Fibroblast of villous mesenchyme (primary cell): ENCODE measurements around the gene KHDRBS1. TPM values are rescaled to one million over a fixed set of nuclear protein-coding genes. Genes with fewer than 3 reads are reported as not detected.
A peak's percentile ranks its signal among the peaks of the same experiment; 100 is the strongest.
"Not testable (repeated sequence)": the region's sequence is repeated elsewhere in the genome, so short reads cannot be mapped to it uniquely, and the experiment has no call there.

ENCODE experiments used
- DNase-seq: peaks from one replicate; pipeline ENCODE4 v3.0.0-alpha.2; 2010; ENCODE audit warnings: low read depth
- H3K4me3 ChIP-seq: 2 replicates; pipeline ENCODE4 v1.5.1; 2011; ENCODE audit warnings: low read depth, mild to moderate bottlenecking, low read length
- CTCF ChIP-seq: IDR thresholded peaks from 2 replicates; pipeline ENCODE4 v1.5.1; 2012; ENCODE audit warnings: low read depth, mild to moderate bottlenecking, low read length; ENCODE audit not compliant: insufficient read depth
- total RNA-seq: library from RNA; depleted of rRNA; stranded (reverse); fragments of >200 nt; gene quantifications from 2 replicates; pipeline ENCODE4 v1.2.3, GENCODE V29; 2012

The KHDRBS1 gene
- total RNA-seq, 1 donor, result 51.0 TPM

GRCh38 chr1:32060914-32061313, 47.2 kb downstream of the KHDRBS1 start:
- H3K4me3 ChIP-seq, result no peak overlapping the region
- DNase-seq, result no peak
- no peak for TF ChIP-seq CTCF

DNA sequence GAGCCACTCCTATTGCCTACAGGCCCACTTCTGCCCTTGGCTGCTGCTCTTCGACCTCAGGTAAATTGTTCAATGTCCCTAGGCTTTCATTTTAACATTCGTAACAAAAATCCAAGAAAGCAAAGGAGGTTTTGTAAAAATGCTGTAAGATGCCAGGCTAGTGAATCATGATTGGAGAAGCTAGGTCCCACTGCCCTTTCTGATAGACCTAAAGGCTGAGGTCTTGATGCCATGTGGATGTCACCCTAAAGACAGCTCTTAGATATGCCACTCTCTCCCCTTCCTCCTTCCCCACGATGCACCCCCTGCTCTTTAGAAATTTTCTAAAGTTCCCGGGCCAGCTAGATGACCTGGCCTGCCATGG, 49.2 kb downstream of the KHDRBS1 start:
- TF ChIP-seq CTCF, result no peak
- H3K4me3 ChIP-seq, result no peak overlapping the region
- DNase-seq, result no peak

DNA sequence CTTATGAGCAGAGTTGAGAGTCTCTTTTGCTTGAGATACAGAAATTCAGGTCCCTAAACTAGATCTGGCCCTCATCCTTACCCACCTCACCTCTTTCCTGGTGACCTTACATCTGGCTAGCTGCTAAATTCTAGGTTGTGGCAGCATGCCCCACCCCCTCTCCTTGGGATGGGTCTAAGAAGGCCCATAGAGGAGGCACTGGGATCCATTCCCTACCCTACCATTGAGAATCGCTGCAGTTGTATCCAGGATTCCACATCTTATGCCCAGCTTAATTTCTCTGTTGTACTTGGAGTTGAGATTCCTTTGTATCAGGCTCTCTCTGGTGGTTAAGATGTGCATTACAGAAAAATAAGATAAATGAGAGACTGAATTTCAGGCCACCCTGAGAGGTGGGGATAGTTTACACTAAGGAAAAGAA, 49.6 kb downstream of the KHDRBS1 start:
- no peak overlapping the region for H3K4me3 ChIP-seq
- TF ChIP-seq CTCF, result peak; percentile 68
- peak; percentile 73 for DNase-seq

- not testable (repeated sequence) for DNase-seq, H3K4me3 ChIP-seq
Measured at GRCh38 chr1:32065613-32066488, 52.2 kb downstream of the KHDRBS1 start.

DNA sequence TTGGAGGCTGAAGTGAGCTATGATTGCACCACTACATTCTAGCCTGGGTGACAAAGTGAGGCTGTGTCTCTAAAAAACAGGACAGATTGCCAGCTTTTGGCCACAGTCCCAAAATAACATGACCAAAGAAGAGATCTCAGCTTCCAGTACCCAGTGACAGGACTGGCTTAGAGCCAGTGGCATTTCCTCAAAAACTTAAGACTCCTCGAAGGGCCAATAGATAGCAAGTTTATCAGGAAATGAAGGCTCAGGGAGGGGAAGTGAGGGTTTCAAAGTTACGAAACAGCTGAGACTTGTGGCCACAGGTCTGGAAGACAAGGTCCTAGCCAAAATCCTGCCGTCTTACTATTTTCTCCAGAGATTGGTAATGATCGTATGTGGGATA, 52.8 kb downstream of the KHDRBS1 start:
- DNase-seq, result peak; percentile 87
- no peak overlapping the region for H3K4me3 ChIP-seq
- TF ChIP-seq CTCF, result no peak

DNA sequence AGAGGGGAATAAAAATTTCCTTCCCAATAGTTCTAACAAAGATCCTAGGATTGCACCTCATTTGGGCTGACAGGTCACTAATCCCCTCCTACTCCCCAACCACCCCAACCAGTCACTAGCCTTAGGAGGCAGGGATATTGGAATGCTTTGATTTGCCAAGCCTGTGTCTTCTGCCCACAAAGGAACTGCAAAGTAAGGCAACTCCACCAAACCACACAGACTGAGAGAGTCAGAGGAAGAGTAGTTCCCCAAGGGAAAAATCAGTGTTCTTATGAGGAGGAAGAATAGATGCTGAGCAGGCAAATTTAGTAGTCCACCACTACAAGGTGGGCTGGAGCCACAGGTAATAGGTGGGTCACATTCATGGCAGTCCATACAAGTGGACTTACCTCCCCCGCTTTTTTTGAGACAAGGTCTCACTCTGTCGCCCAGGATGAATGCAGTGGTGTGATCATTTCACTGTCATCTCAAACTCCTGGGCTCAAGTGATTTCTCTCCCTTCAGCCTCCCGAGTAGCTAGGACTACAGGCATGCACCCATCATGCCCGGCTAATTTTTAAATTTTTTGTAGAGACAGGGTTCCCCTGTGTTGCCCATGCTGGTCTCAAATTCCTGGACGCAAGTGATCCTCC, 55.4 kb downstream of the KHDRBS1 start:
- DNase-seq, result peak; percentile 24
- no peak overlapping the region for H3K4me3 ChIP-seq
- no peak for TF ChIP-seq CTCF

- H3K4me3 ChIP-seq, result peak overlapping the region; percentile 86
- peak; percentile 67 for DNase-seq
- TF ChIP-seq CTCF, result no peak
Measured at GRCh38 chr1:32071758-32072621, 58.3 kb downstream of the KHDRBS1 start.
